ENCODE results near the gene SGPP1. TPM values are rescaled to one million over a fixed set of nuclear protein-coding genes. Genes with fewer than 3 reads are reported as not detected.
"Not testable (repeated sequence)": the region's sequence is repeated elsewhere in the genome, so short reads cannot be mapped to it uniquely, and the experiment has no call there.

Gene SGPP1
- polyA plus RNA-seq, 2 of the 4 experiments (the other 2 are of a cell fraction) = 16.1 to 28.2 TPM

- ChIA-PET POLR2A (no interaction called here), CTCF (no interaction called here)
- Histone ChIP-seq H3K9me3 (no peaks in the 10 kb centered on the region), H3K27ac (no peak overlapping the region), H3K4me3 (no peak overlapping the region), H3K4me1 (no peaks in the 10 kb centered on the region), H3K4me2 (no peak overlapping the region)
- FAIRE-seq (no peak), DNase-seq (ENCODE audit: low read depth in 1 of 2, low spot score in 1 of 2) (no peak), ATAC-seq (no peak)
- WGBS (ENCODE audit: missing lambda C conversion rate) = 79% methylated on average over 4 of the region's 4 CpGs
- TF ChIP-seq TP53 (CRISPR knock-in tag; IDR thresholded peaks at IDR 0.05) (no peak), CBX8 (IDR thresholded peaks at IDR 0.05) (no peak)
Measured at GRCh38 chr14:63705561-63706070, 22.2 kb downstream of the SGPP1 start.

GRCh38 chr14:63702530-63702929, 25.3 kb downstream of the SGPP1 start:
- CTCF ChIA-PET, FAIRE-seq: not testable (repeated sequence)

GRCh38 chr14:63701606-63702299, 26.1 kb downstream of the SGPP1 start:
- no peak overlapping the region for H3K27ac ChIP-seq
- H3K9me3 ChIP-seq = no peaks in the 10 kb centered on the region
- H3K4me3 ChIP-seq = no peak overlapping the region
- DNase-seq (ENCODE audit: low read depth in 1 of 2, low spot score in 1 of 2) (no peak), FAIRE-seq (no peak), ATAC-seq (no peak)
- H3K4me1 ChIP-seq = no peaks in the 10 kb centered on the region
- POLR2A ChIA-PET = no interaction called here
- CTCF ChIA-PET = interaction anchor here (0.8 kb wide), 1 partner anchor 8 kb away, joined by 3 read pairs; no protein-coding TSS in a partner anchor
- TF ChIP-seq ZC3H11A (IDR thresholded peaks at IDR 0.05) (no peak), FOXS1 (CRISPR knock-in tag; IDR thresholded peaks at IDR 0.05) (no peak), MAX (IDR thresholded peaks at IDR 0.05) (no peak), CBX8 (IDR thresholded peaks at IDR 0.05) (no peak), SMC3 (IDR thresholded peaks at IDR 0.05) (no peak), KDM5A (IDR thresholded peaks at IDR 0.05) (no peak), MAFK (IDR thresholded peaks at IDR 0.05; ENCODE audit: partially characterized antibody) (no peak)
- no peak overlapping the region for H3K4me2 ChIP-seq
- WGBS (ENCODE audit: missing lambda C conversion rate) = 83% methylated on average over 2 of the region's 2 CpGs

More at GRCh38 chr14:63702530-63702929, 25.3 kb downstream of the SGPP1 start:
- 97% methylated on average over 4 of the region's 4 CpGs for WGBS (ENCODE audit: missing lambda C conversion rate)
- H3K4me2 ChIP-seq; ATAC-seq; H3K27ac ChIP-seq; H3K4me1 ChIP-seq; POLR2A ChIA-PET; H3K4me3 ChIP-seq; H3K9me3 ChIP-seq; DNase-seq (ENCODE audit: low read depth in 1 of 2, low spot score in 1 of 2): not testable (repeated sequence)

GRCh38 chr14:63692310-63693020, 35.4 kb downstream of the SGPP1 start:
- no peak overlapping the region for H3K4me3 ChIP-seq
- CTCF ChIA-PET = interaction anchor here (0.7 to 0.9 kb wide), 4 partner anchors 13 to 321 kb away, joined by 3 to 4 read pairs (median 3); no protein-coding TSS in a partner anchor
- H3K27ac ChIP-seq = no peak overlapping the region
- WGBS (ENCODE audit: missing lambda C conversion rate) = 97% methylated on average over 5 of the region's 5 CpGs
- H3K9me3 ChIP-seq = no peaks in the 10 kb centered on the region
- no peak overlapping the region for H3K4me2 ChIP-seq
- ATAC-seq = no peak
- TF ChIP-seq ELK1 (IDR thresholded peaks at IDR 0.05; ENCODE audit: low read depth, low read length) (no peak), JUNB (IDR thresholded peaks at IDR 0.05) (no peak), HOXB13 (CRISPR knock-in tag; IDR thresholded peaks at IDR 0.05; ENCODE audit: low read depth) (no peak), MAZ (IDR thresholded peaks at IDR 0.05; ENCODE audit: borderline replicate concordance, low read depth, low read length) (no peak), MAX (IDR thresholded peaks at IDR 0.05) (no peak), PBX3 (IDR thresholded peaks at IDR 0.05) (no peak), CTCF (IDR thresholded peaks at IDR 0.05) (no peak), GATA3 (IDR thresholded peaks at IDR 0.05; ENCODE audit: borderline replicate concordance) (no peak)
- no peak for DNase-seq (ENCODE audit: low read depth in 1 of 2, low spot score in 1 of 2)
- no peaks in the 10 kb centered on the region for H3K4me1 ChIP-seq
- no peak for FAIRE-seq
- POLR2A ChIA-PET = no interaction called here

All from A549 (cell line).